HCT116 (cell line): ENCODE measurements around the gene SEMA3F. TPM values are rescaled to one million over a fixed set of nuclear protein-coding genes. Genes with fewer than 3 reads are reported as not detected.

Source experiments
- ATAC-seq: fragments of 200-7000 bp; cut with Tn5 transposase; 2 replicates; pipeline ENCODE4 v1.9.1; 2020; ENCODE audit warnings: mild to moderate bottlenecking, moderate library complexity
- BruUV-seq: library from RNA; stranded (reverse); fragments of 400-500 nt; replicated peaks from 2 replicates; lab custom pipeline; 2021; lab: Mats Ljungman, UMichigan
- CTCF ChIA-PET: fragments of 300-600 bp; sonication (Branson Sonifier 250); formaldehyde crosslinking; loops from one replicate; lab custom pipeline; 2021; ENCODE audit warnings: antibody characterized with exemption; lab: Charles Lee
- POLR2A ChIA-PET: fragments of 300-600, 350-600 bp; sonication (Branson Sonifier 250); formaldehyde crosslinking; loops from one replicate; lab custom pipeline; 2021; ENCODE audit warnings: antibody characterized with exemption; lab: Charles Lee
- RAD21 ChIA-PET, 2 experiments: fragments of 300-600 bp; sonication (Branson Sonifier 250); formaldehyde crosslinking; loops; one replicate each; lab custom pipeline; 2023; ENCODE audit warnings: low total read pairs in 2 of 2; ENCODE audit not compliant: uncharacterized antibody in 2 of 2, unreplicated experiment in 2 of 2, low non-redundant PET in 1 of 2; lab: Charles Lee
- DNase-seq: peaks from one replicate; pipeline ENCODE4 v3.0.0-alpha.2; 2010; ENCODE audit warnings: low read depth, low spot score
- H2AFZ ChIP-seq: fragments of 200-600 bp; shearing (Covaris generic), sonication (generic); 2 replicates; pipeline ENCODE4 v1.6.1; 2017; ENCODE audit warnings: low read depth, mixed run types, mixed read lengths, antibody characterized with exemption, low read length; ENCODE audit not compliant: poor library complexity, severe bottlenecking
- H3K27ac ChIP-seq: 2 replicates; pipeline ENCODE4 v1.5.1; 2012; ENCODE audit warnings: low read depth, low read length
- H3K27me3 ChIP-seq: fragments of 200-600 bp; sonication (generic); 2 replicates; pipeline ENCODE4 v1.6.1; 2016; ENCODE audit warnings: mixed run types, low read length, mixed read lengths; ENCODE audit not compliant: insufficient read depth
- H3K36me3 ChIP-seq, 2 experiments: fragments of 200-500 bp in 1 of 2; fragments of 200-600 bp in 1 of 2; sonication (Bioruptor generic) in 1 of 2; sonication (generic) in 1 of 2; 2 replicates each; pipeline versions ENCODE4 v1.5.1 to v1.6.1; 2014 to 2016; ENCODE audit warnings: low read length in 2 of 2, inconsistent platforms in 1 of 2, mixed read lengths in 1 of 2, mixed run types in 1 of 2; ENCODE audit not compliant: insufficient read depth in 2 of 2, control insufficient read depth in 1 of 2
- H3K4me1 ChIP-seq, 2 experiments: fragments of 200-600 bp in 1 of 2; sonication (generic) in 1 of 2; 2 replicates each; pipeline versions ENCODE4 v1.5.1 to v1.6.1; 2012 to 2017; ENCODE audit warnings: low read length in 2 of 2, inconsistent platforms in 1 of 2, mild to moderate bottlenecking in 1 of 2, mixed read lengths in 1 of 2, mixed run types in 1 of 2, moderate library complexity in 1 of 2; ENCODE audit not compliant: insufficient read depth in 2 of 2, control insufficient read depth in 1 of 2
- H3K4me2 ChIP-seq: fragments of 200-600 bp; sonication (generic); 2 replicates; pipeline ENCODE4 v1.6.1; 2017; ENCODE audit warnings: mixed run types, low read length, mixed read lengths
- H3K4me3 ChIP-seq, 2 experiments: fragments of 200-600 bp in 1 of 2; sonication (generic) in 1 of 2; replicated peaks in 1 of 2; 2 replicates each; pipeline ENCODE4 v1.5.1; 2011 to 2016; ENCODE audit warnings: low read length in 2 of 2, control low read depth in 1 of 2, low read depth in 1 of 2, mild to moderate bottlenecking in 1 of 2, mixed read lengths in 1 of 2, mixed run types in 1 of 2
- H3K79me2 ChIP-seq: fragments of 200-600 bp; sonication (generic); 2 replicates; pipeline ENCODE4 v1.6.1; 2017; ENCODE audit warnings: mild to moderate bottlenecking, mixed run types, low read length, moderate library complexity, mixed read lengths; ENCODE audit not compliant: insufficient read depth
- H3K9ac ChIP-seq: fragments of 200-600 bp; sonication (generic); 2 replicates; pipeline ENCODE4 v1.6.1; 2016; ENCODE audit warnings: low read length, mixed read lengths
- H3K9me2 ChIP-seq: fragments of 200-600 bp; sonication (generic), shearing (Covaris generic); 2 replicates; pipeline ENCODE4 v1.6.1; 2017; ENCODE audit warnings: mixed run types, mild to moderate bottlenecking, moderate library complexity; ENCODE audit not compliant: insufficient read depth
- H3K9me3 ChIP-seq, 2 experiments: fragments of 200-500 bp in 1 of 2; fragments of 200-600 bp in 1 of 2; sonication (Bioruptor generic) in 1 of 2; sonication (generic) in 1 of 2; 2 replicates each; pipeline ENCODE4 v1.6.1; 2014 to 2017; ENCODE audit warnings: low read length in 2 of 2, mixed read lengths in 2 of 2, inconsistent platforms in 1 of 2, low read depth in 1 of 2, mild to moderate bottlenecking in 1 of 2, mixed run types in 1 of 2, moderate library complexity in 1 of 2; ENCODE audit not compliant: control insufficient read depth in 1 of 2, insufficient read depth in 1 of 2
- H4K20me1 ChIP-seq: fragments of 200-600 bp; sonication (generic), shearing (Covaris generic); 2 replicates; pipeline ENCODE4 v1.6.1; 2017; ENCODE audit warnings: mixed run types, mild to moderate bottlenecking, moderate library complexity; ENCODE audit not compliant: insufficient read depth
- CTCF ChIP-seq, 3 experiments: fragments of 200-600 bp in 1 of 3; sonication (generic) in 1 of 3; IDR thresholded peaks in 2 of 3; conservative IDR thresholded peaks in 1 of 3; 2 replicates each; pipeline ENCODE4 v1.5.1; 2012 to 2017; ENCODE audit warnings: low read depth in 2 of 3, low read length in 2 of 3, antibody characterized with exemption in 1 of 3, borderline replicate concordance in 1 of 3, control low read depth in 1 of 3, mild to moderate bottlenecking in 1 of 3, mixed read lengths in 1 of 3, mixed run types in 1 of 3, moderate library complexity in 1 of 3; ENCODE audit not compliant: insufficient read depth in 1 of 3
- EZH2 ChIP-seq: fragments of 200-600 bp; sonication (generic); IDR thresholded peaks from 2 replicates; pipeline ENCODE4 v1.6.1; 2017; ENCODE audit warnings: antibody characterized with exemption, mixed run types
- FOSL1 ChIP-seq: IDR thresholded peaks from 2 replicates; pipeline ENCODE4 v1.6.1; 2012; ENCODE audit warnings: low read depth
- TCF7L2 ChIP-seq: IDR thresholded peaks from 2 replicates; pipeline ENCODE4 v1.7.0; 2011; ENCODE audit warnings: borderline replicate concordance, inconsistent platforms; ENCODE audit not compliant: insufficient read depth, insufficient read length; ENCODE audit errors: extremely low read depth
- ZFX ChIP-seq: fragments of 450-650 bp; IDR thresholded peaks from 2 replicates; pipeline ENCODE4 v1.6.1; 2017
- intact Hi-C: fragments of 100-400 bp; cut with micrococcal nuclease; formaldehyde crosslinking; loops from 2 replicates; pipeline ENCODE4 v1.10.0; 2022
- total RNA-seq: library from RNA; stranded (reverse); gene quantifications from one replicate; pipeline ENCODE4 v1.2.1, GENCODE V29; 2021; ENCODE audit not compliant: unreplicated experiment
- TF ChIP-seq, protein P1 (sequence below): IDR thresholded peaks from 2 replicates; pipeline ENCODE4 v1.6.1; 2012

Gene SEMA3F
- total RNA-seq, 1 experiment from 2014 or later: 15.7 TPM

DNA sequence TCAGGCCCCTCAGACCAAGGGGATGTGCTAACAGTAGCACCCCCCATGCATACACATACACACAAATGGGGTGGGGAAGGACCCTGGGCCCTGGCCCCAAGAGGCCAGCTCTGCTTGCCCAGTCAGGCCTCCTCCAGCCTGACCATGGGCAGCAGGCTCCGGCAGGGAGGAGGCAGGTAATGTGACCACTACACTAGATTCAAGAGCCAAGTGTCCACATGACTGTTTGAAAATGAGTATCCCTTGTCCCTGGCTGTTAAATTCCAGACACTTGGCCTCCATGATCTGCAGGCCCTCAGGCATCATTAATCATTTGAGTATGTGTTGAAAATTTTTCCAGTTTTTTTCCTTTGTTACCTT, 67.0 kb downstream of the SEMA3F start (continued):
- no peak for TF ChIP-seq CTCF (IDR thresholded peaks at IDR 0.05 in 2 of 3, conservative IDR thresholded peaks at IDR 0.05 in 1 of 3; ENCODE audit: borderline replicate concordance in 1 of 3, insufficient read depth in 1 of 3, low read depth in 2 of 3, low read length in 2 of 3)

- Histone ChIP-seq H3K9me3 (no peaks in the 10 kb centered on the region), H3K4me1 (peaks cover 10 to 34% of the 10 kb centered on the region in 2 experiments), H3K9me2 (no peaks in the 10 kb centered on the region), H3K27ac (no peak overlapping the region), H2AFZ (no peak overlapping the region), H3K27me3 (no peaks in the 10 kb centered on the region), H3K36me3 (no peaks in the 10 kb centered on the region), H3K4me3 (no peak overlapping the region), H3K79me2 (no peaks in the 10 kb centered on the region), H4K20me1 (no peaks in the 10 kb centered on the region), H3K4me2 (no peak overlapping the region), H3K9ac (no peak overlapping the region)
- DNase-seq (no peak), ATAC-seq (no peak)
- no TSS peak for BruUV-seq
- ChIA-PET POLR2A (interaction anchor here (3.3 kb wide), 1 partner anchor 11 kb away, joined by 14 read pairs; the partner anchor contains the start of gene GNAI2), RAD21 (interaction anchor here (0.6 to 4.7 kb wide), 3 partner anchors 30 to 67 kb away, joined by 3 to 48 read pairs (median 45); no protein-coding TSS in a partner anchor), CTCF (interaction anchor here (0.5 to 6.3 kb wide), 3 partner anchors 31 to 50 kb away, joined by 3 to 164 read pairs (median 17); partner anchors contain the start of gene GNAT1)
- intact Hi-C loops: no loop called here
- TF ChIP-seq CTCF (IDR thresholded peaks at IDR 0.05 in 2 of 3, conservative IDR thresholded peaks at IDR 0.05 in 1 of 3; ENCODE audit: borderline replicate concordance in 1 of 3, insufficient read depth in 1 of 3, low read depth in 2 of 3, low read length in 2 of 3) (no peak), TCF7L2 (no peak), ZFX (no peak), FOSL1 (no peak), EZH2 (no peak)
- TF ChIP-seq, protein P1, sequence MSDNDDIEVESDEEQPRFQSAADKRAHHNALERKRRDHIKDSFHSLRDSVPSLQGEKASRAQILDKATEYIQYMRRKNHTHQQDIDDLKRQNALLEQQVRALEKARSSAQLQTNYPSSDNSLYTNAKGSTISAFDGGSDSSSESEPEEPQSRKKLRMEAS: no peak
These were observed 69.5 kb downstream of the SEMA3F start for GRCh38 chr3:50224639-50225038.
